HFFc6 (cell line): ENCODE measurements around the gene ARPC4. TPM values are rescaled to one million over a fixed set of nuclear protein-coding genes. Genes with fewer than 3 reads are reported as not detected.

Source experiments
- DNase-seq: peaks from one replicate; pipeline ENCODE4 v3.0.0-alpha.2; 2018
- H3K27ac Mint-ChIP-seq: 2 replicates; pipeline ENCODE4 v1.8.0; 2020; ENCODE audit warnings: mild to moderate bottlenecking, mixed read lengths
- H3K27me3 Mint-ChIP-seq: 2 replicates; pipeline ENCODE4 v1.8.0; 2021; ENCODE audit warnings: mild to moderate bottlenecking, moderate library complexity, mixed read lengths; ENCODE audit not compliant: insufficient read depth
- H3K36me3 Mint-ChIP-seq: 2 replicates; pipeline ENCODE4 v1.8.0; 2021; ENCODE audit warnings: low read depth, mixed read lengths
- H3K4me1 Mint-ChIP-seq: 2 replicates; pipeline ENCODE4 v1.8.0; 2020; ENCODE audit warnings: low read depth, mixed read lengths
- H3K4me3 Mint-ChIP-seq: 2 replicates; pipeline ENCODE4 v1.8.0; 2020; ENCODE audit warnings: mild to moderate bottlenecking, moderate library complexity, mixed read lengths
- H3K9me3 Mint-ChIP-seq: 2 replicates; pipeline ENCODE4 v1.8.0; 2020; ENCODE audit warnings: mild to moderate bottlenecking, mixed read lengths
- CTCF ChIP-seq: fragments of 200-600 bp; sonication (generic); IDR thresholded peaks from 2 replicates; pipeline ENCODE4 v1.5.0; 2021; ENCODE audit warnings: antibody characterized with exemption, mild to moderate bottlenecking
- total RNA-seq, 6 experiments: library from RNA; stranded (reverse); fragmentation: NEBNext Ultra II Directional; extraction: Animal tissue kit (Norgen Biotek cat#: 25700); gene quantifications; 2 replicates in 1 of 6; 3 replicates in 5 of 6; pipeline ENCODE4 v1.2.3, GENCODE V29; 2021

The ARPC4 gene
- total RNA-seq, 6 experiments from 2014 or later, result 252 to 303 (median 266) TPM

GRCh38 chr3:9803494-9803893 is 10.6 kb downstream of the ARPC4 start:
- H3K9me3 Mint-ChIP-seq, result no peaks in the 10 kb centered on the region
- peaks cover 17% of the 10 kb centered on the region for H3K36me3 Mint-ChIP-seq
- no peak for DNase-seq
- H3K27ac Mint-ChIP-seq, result peak overlapping the region; percentile 17; the same call in 1 of the 2 replicates
- peaks cover 23% of the 10 kb centered on the region for H3K4me1 Mint-ChIP-seq
- no peak for TF ChIP-seq CTCF
- peaks cover 7% of the 10 kb centered on the region; the same call in 1 of the 2 replicates for H3K27me3 Mint-ChIP-seq
- H3K4me3 Mint-ChIP-seq, result no peak overlapping the region

GRCh38 chr3:9804996-9805395 is 12.1 kb downstream of the ARPC4 start:
- DNase-seq, result no peak
- Mint-ChIP-seq H3K4me3 (no peak overlapping the region), H3K36me3 (peaks cover 12% of the 10 kb centered on the region), H3K9me3 (no peaks in the 10 kb centered on the region), H3K27ac (no peak overlapping the region), H3K27me3 (peaks cover 7% of the 10 kb centered on the region; the same call in 1 of the 2 replicates), H3K4me1 (peaks cover 35% of the 10 kb centered on the region)
- no peak for TF ChIP-seq CTCF

GRCh38 chr3:9806137-9806536 is 13.3 kb downstream of the ARPC4 start:
- H3K36me3 Mint-ChIP-seq, result peaks cover 14% of the 10 kb centered on the region
- peaks cover 45% of the 10 kb centered on the region for H3K4me1 Mint-ChIP-seq
- H3K4me3 Mint-ChIP-seq, result no peak overlapping the region
- H3K9me3 Mint-ChIP-seq, result no peaks in the 10 kb centered on the region
- DNase-seq, result no peak
- H3K27ac Mint-ChIP-seq, result no peak overlapping the region
- no peak for TF ChIP-seq CTCF
- H3K27me3 Mint-ChIP-seq, result peaks cover 7% of the 10 kb centered on the region

GRCh38 chr3:9806688-9807589 is 14.1 kb downstream of the ARPC4 start:
- H3K27me3 Mint-ChIP-seq, result peaks cover 7% of the 10 kb centered on the region
- no peak for TF ChIP-seq CTCF
- H3K4me3 Mint-ChIP-seq, result no peak overlapping the region
- peaks cover 22% of the 10 kb centered on the region for H3K36me3 Mint-ChIP-seq
- H3K9me3 Mint-ChIP-seq, result no peaks in the 10 kb centered on the region
- peaks cover 53% of the 10 kb centered on the region for H3K4me1 Mint-ChIP-seq
- H3K27ac Mint-ChIP-seq, result peak overlapping the region; percentile 97
- DNase-seq, result no peak

GRCh38 chr3:9807981-9808344 is 15.1 kb downstream of the ARPC4 start:
- Mint-ChIP-seq H3K9me3 (no peaks in the 10 kb centered on the region), H3K27me3 (peaks cover 4% of the 10 kb centered on the region), H3K4me3 (no peak overlapping the region), H3K36me3 (peaks cover 22% of the 10 kb centered on the region), H3K27ac (peak overlapping the region; percentile 97), H3K4me1 (peaks cover 53% of the 10 kb centered on the region)
- no peak for DNase-seq
- TF ChIP-seq CTCF, result no peak
